OCI-LY3 (cell line): ENCODE results near the gene VPS8.

Experiments
- H2AFZ ChIP-seq: fragments of 200-600, 300-600 bp; shearing (Covaris generic); 2 replicates; pipeline ENCODE4 v1.6.0; 2014; ENCODE audit warnings: antibody characterized with exemption, low read depth, low read length
- H3K27ac ChIP-seq: fragments of 200-600, 300-600 bp; sonication (generic); 2 replicates; pipeline ENCODE4 v1.5.1; 2014; ENCODE audit warnings: mild to moderate bottlenecking, low read length, moderate library complexity, mixed read lengths
- H3K27me3 ChIP-seq: fragments of 200-600, 300-600 bp; sonication (generic); 2 replicates; pipeline ENCODE4 v1.6.1; 2014; ENCODE audit warnings: low read depth, low read length, mixed read lengths
- H3K36me3 ChIP-seq: fragments of 200-600, 300-600 bp; sonication (generic); replicated peaks from 2 replicates; pipeline ENCODE3; 2014; ENCODE audit warnings: low read depth, low read length, mixed read lengths
- H3K4me1 ChIP-seq: fragments of 300-600, 200-600 bp; sonication (generic); 2 replicates; pipeline ENCODE4 v1.6.1; 2014; ENCODE audit warnings: low read length, mixed read lengths
- H3K4me2 ChIP-seq: fragments of 200-600, 300-600 bp; sonication (generic); 2 replicates; pipeline ENCODE4 v1.6.1; 2014; ENCODE audit warnings: low read length, mixed read lengths
- H3K4me3 ChIP-seq: fragments of 300-600, 200-600 bp; sonication (generic); 2 replicates; pipeline ENCODE4 v1.5.1; 2014; ENCODE audit warnings: antibody characterized with exemption, mild to moderate bottlenecking, low read length, moderate library complexity
- H3K79me2 ChIP-seq: fragments of 300-600, 200-600 bp; shearing (Covaris generic); 2 replicates; pipeline ENCODE4 v1.6.1; 2014; ENCODE audit warnings: mild to moderate bottlenecking, low read length, mixed read lengths
- H3K9ac ChIP-seq: fragments of 300-600, 200-600 bp; shearing (Covaris generic); 2 replicates; pipeline ENCODE4 v1.6.0; 2014; ENCODE audit warnings: mild to moderate bottlenecking, low read length, moderate library complexity
- H3K9me3 ChIP-seq: fragments of 200-600, 300-600 bp; shearing (Covaris generic); 2 replicates; pipeline ENCODE4 v1.6.1; 2014; ENCODE audit warnings: low read length, mixed read lengths; ENCODE audit not compliant: insufficient read depth
- H4K20me1 ChIP-seq: fragments of 200-600, 300-600 bp; sonication (generic); 2 replicates; pipeline ENCODE4 v1.6.1; 2016; ENCODE audit warnings: low read length, mixed read lengths; ENCODE audit not compliant: insufficient read depth
- CTCF ChIP-seq: fragments of 200-600, 300-600 bp; sonication (generic); IDR thresholded peaks from 2 replicates; pipeline ENCODE4 v1.5.1; 2014; ENCODE audit warnings: antibody characterized with exemption, low read length, low read depth
- EZH2phosphoT487 ChIP-seq: fragments of 200-600 bp; shearing (Covaris generic); IDR thresholded peaks from 2 replicates; pipeline ENCODE4 v1.6.1; 2018; ENCODE audit warnings: antibody characterized with exemption, mixed run types, low read depth

VPS8 gene

GRCh38 chr3:185049710-185050109 is 237.7 kb downstream of the VPS8 start:
- H3K9ac ChIP-seq: no peak overlapping the region
- H3K4me3 ChIP-seq: no peak overlapping the region
- no peak overlapping the region for H3K4me2 ChIP-seq
- peaks cover 10% of the 10 kb centered on the region for H3K4me1 ChIP-seq
- no peaks in the 10 kb centered on the region for H3K27me3 ChIP-seq
- H3K9me3 ChIP-seq: no peaks in the 10 kb centered on the region
- H4K20me1 ChIP-seq: no peaks in the 10 kb centered on the region
- H3K27ac ChIP-seq: no peak overlapping the region
- peaks cover 12% of the 10 kb centered on the region for H3K36me3 ChIP-seq
- H2AFZ ChIP-seq: no peak overlapping the region
- H3K79me2 ChIP-seq: no peaks in the 10 kb centered on the region
- TF ChIP-seq EZH2phosphoT487: no peak

- Histone ChIP-seq H3K27ac (no peak overlapping the region), H3K36me3 (peaks cover 18% of the 10 kb centered on the region)
Observed at GRCh38 chr3:185051801-185052200, 239.8 kb downstream of the VPS8 start.

GRCh38 chr3:185052631-185053030 is 240.7 kb downstream of the VPS8 start:
- Histone ChIP-seq H3K4me1 (no peaks in the 10 kb centered on the region), H3K36me3 (peaks cover 18% of the 10 kb centered on the region), H3K27ac (no peak overlapping the region), H3K9me3 (no peaks in the 10 kb centered on the region), H3K9ac (no peak overlapping the region), H4K20me1 (no peaks in the 10 kb centered on the region), H3K4me3 (no peak overlapping the region), H3K27me3 (no peaks in the 10 kb centered on the region), H2AFZ (no peak overlapping the region), H3K79me2 (no peaks in the 10 kb centered on the region), H3K4me2 (no peak overlapping the region)
- TF ChIP-seq CTCF (no peak), EZH2phosphoT487 (no peak)

More at GRCh38 chr3:185051801-185052200, 239.8 kb downstream of the VPS8 start:
- Histone ChIP-seq H2AFZ (no peak overlapping the region), H3K4me2 (no peak overlapping the region), H3K27me3 (no peaks in the 10 kb centered on the region), H3K9me3 (no peaks in the 10 kb centered on the region), H4K20me1 (no peaks in the 10 kb centered on the region), H3K4me1 (no peaks in the 10 kb centered on the region), H3K79me2 (no peaks in the 10 kb centered on the region), H3K4me3 (no peak overlapping the region), H3K9ac (no peak overlapping the region)
- TF ChIP-seq EZH2phosphoT487 (no peak), CTCF (no peak)

- Histone ChIP-seq H3K4me2 (no peak overlapping the region), H3K27ac (no peak overlapping the region), H3K4me1 (no peaks in the 10 kb centered on the region), H2AFZ (no peak overlapping the region), H4K20me1 (no peaks in the 10 kb centered on the region), H3K36me3 (peaks cover 18% of the 10 kb centered on the region), H3K9ac (no peak overlapping the region), H3K79me2 (no peaks in the 10 kb centered on the region), H3K4me3 (no peak overlapping the region), H3K9me3 (peaks cover 3% of the 10 kb centered on the region; the same call in 1 of the 2 replicates), H3K27me3 (no peaks in the 10 kb centered on the region)
- no peak for TF ChIP-seq CTCF
- TF ChIP-seq EZH2phosphoT487: no peak
Observed at GRCh38 chr3:185056908-185057307, 244.9 kb downstream of the VPS8 start.

GRCh38 chr3:185057829-185058228 is 245.9 kb downstream of the VPS8 start:
- Histone ChIP-seq H3K9ac (no peak overlapping the region), H3K36me3 (peaks cover 14% of the 10 kb centered on the region), H3K27ac (no peak overlapping the region), H3K4me1 (no peaks in the 10 kb centered on the region), H3K4me2 (no peak overlapping the region), H3K9me3 (peaks cover 3% of the 10 kb centered on the region; the same call in 1 of the 2 replicates), H3K4me3 (no peak overlapping the region), H3K27me3 (no peaks in the 10 kb centered on the region), H4K20me1 (no peaks in the 10 kb centered on the region), H2AFZ (no peak overlapping the region), H3K79me2 (no peaks in the 10 kb centered on the region)
- TF ChIP-seq CTCF (no peak), EZH2phosphoT487 (no peak)
